Measurements from ENCODE around the gene C1QL3. TPM values are rescaled to one million over a fixed set of nuclear protein-coding genes. Genes with fewer than 3 reads are reported as not detected.

Gene C1QL3
- total and polyA plus RNA-seq, 10 of the 15 experiments (the other 5 are each of a cell fraction or from before 2014, with no cell fraction given): 0.03 to 1.2 (median 0.50) TPM

DNA sequence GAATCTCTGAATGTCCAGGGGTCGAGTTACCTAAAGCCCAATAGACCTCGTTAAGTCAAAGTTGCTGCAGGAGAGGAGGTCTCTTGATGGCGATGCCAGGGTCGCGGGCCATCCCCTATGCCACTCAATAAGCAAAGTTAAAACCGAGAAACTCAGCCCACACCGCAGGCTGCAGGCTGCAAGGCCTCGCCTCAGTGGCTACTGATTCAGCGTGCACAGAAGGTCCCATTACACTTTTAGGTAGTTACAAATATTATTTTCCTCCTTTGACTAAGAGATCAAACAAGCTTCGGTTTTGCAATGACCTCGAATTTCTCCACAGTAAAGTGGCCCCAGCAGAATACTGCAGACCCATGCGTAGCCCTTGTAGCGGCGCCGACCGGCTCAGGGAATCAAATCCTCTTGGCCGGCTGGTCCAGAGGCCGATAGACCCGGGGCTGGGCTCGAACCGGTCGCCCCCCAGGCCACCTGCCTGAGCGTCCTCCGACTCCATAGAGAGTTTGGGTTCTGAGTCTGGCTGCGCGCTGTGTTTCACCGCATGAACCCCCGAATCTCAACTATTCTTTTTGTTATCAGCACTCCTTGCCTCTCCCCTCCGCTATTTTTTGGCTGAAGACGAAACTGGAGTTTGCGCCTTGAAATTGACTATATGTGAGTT, 2.3 kb downstream of the C1QL3 start (continued):
- TF ChIP-seq, protein P1, sequence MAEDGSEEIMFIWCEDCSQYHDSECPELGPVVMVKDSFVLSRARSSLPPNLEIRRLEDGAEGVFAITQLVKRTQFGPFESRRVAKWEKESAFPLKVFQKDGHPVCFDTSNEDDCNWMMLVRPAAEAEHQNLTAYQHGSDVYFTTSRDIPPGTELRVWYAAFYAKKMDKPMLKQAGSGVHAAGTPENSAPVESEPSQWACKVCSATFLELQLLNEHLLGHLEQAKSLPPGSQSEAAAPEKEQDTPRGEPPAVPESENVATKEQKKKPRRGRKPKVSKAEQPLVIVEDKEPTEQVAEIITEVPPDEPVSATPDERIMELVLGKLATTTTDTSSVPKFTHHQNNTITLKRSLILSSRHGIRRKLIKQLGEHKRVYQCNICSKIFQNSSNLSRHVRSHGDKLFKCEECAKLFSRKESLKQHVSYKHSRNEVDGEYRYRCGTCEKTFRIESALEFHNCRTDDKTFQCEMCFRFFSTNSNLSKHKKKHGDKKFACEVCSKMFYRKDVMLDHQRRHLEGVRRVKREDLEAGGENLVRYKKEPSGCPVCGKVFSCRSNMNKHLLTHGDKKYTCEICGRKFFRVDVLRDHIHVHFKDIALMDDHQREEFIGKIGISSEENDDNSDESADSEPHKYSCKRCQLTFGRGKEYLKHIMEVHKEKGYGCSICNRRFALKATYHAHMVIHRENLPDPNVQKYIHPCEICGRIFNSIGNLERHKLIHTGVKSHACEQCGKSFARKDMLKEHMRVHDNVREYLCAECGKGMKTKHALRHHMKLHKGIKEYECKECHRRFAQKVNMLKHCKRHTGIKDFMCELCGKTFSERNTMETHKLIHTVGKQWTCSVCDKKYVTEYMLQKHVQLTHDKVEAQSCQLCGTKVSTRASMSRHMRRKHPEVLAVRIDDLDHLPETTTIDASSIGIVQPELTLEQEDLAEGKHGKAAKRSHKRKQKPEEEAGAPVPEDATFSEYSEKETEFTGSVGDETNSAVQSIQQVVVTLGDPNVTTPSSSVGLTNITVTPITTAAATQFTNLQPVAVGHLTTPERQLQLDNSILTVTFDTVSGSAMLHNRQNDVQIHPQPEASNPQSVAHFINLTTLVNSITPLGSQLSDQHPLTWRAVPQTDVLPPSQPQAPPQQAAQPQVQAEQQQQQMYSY (CRISPR knock-in tag; IDR thresholded peaks at IDR 0.05): no peak
- 0 out of 2 replicates have a peak, but pooled peaks have one; percentile 44 for TF ChIP-seq TCF7 (IDR thresholded peaks at IDR 0.05; ENCODE audit: borderline replicate concordance)
- peak; percentile 46; the same call in 1 of the 2 replicates for TF ChIP-seq JUNB (IDR thresholded peaks at IDR 0.05)
- TF ChIP-seq ZZZ3 (IDR thresholded peaks at IDR 0.05; ENCODE audit: control insufficient read depth, insufficient read length, low read depth): no peak
- no peak for TF ChIP-seq NFXL1 (IDR thresholded peaks at IDR 0.05; ENCODE audit: borderline replicate concordance)
- TF ChIP-seq IKZF2 (IDR thresholded peaks at IDR 0.05): no peak
- no peak for TF ChIP-seq MEF2B (IDR thresholded peaks at IDR 0.05; ENCODE audit: partially characterized antibody, poor library complexity, severe bottlenecking)

DNA sequence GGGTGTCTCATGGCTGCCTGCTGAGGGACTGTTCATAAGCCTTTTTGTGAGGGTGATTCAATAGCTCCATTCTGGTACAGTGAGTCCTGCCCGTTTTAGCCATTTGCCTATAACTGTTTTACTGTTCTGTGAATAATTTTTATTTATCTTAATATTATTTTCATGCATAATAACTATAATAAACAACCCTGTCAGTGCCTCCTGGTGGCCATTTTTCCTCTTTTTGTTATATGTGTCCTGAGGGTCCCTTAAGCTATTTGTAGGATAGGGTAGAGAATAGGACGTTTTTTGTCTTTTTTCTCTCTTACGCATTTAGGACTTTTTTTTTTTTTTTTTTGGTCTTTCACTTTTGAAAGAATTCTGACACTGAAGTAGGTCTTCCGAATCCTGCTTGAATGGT, 2.9 kb downstream of the C1QL3 start:
- Histone ChIP-seq H3K79me2 (ENCODE audit: control insufficient read depth, insufficient read depth, low read length) (no peaks in the 10 kb centered on the region), H3K36me3 (ENCODE audit: control insufficient read depth in 2 of 2, insufficient read depth in 2 of 2, low read length in 1 of 2) (no peaks in the 10 kb centered on the region), H3K4me1 (ENCODE audit: control insufficient read depth, insufficient read depth, low read length) (peaks cover 8% of the 10 kb centered on the region), H3K4me3 (peak overlapping the region; percentile 62; the same call in 1 of the 2 replicates), H3K27ac (ENCODE audit: control insufficient read depth, insufficient read depth) (no peak overlapping the region), H3K9ac (ENCODE audit: control insufficient read depth, insufficient read depth, low read length) (no peak overlapping the region), H3K9me3 (replicated peaks; ENCODE audit: control insufficient read depth, insufficient read depth, low read length) (no peaks in the 10 kb centered on the region), H3K4me2 (ENCODE audit: control insufficient read depth, insufficient read depth) (peak overlapping the region; percentile 98; the same call in 1 of the 2 replicates), H3K27me3 (replicated peaks in 1 of 2; ENCODE audit: control insufficient read depth in 2 of 2, insufficient read depth in 2 of 2, low read length in 1 of 2) (peaks cover 2 to 3% of the 10 kb centered on the region in 2 experiments; a peak in 1 of 4 replicates), H2AFZ (ENCODE audit: control insufficient read depth, low read depth, low read length) (no peak overlapping the region), H4K20me1 (ENCODE audit: control insufficient read depth, insufficient read depth) (no peaks in the 10 kb centered on the region)
- ChIA-PET POLR2A (interaction anchor here (0.6 kb wide), 1 partner anchor 424 kb away, joined by 8 read pairs; no protein-coding TSS in a partner anchor), CTCF (interaction anchor here (0.6 to 1.4 kb wide), 14 partner anchors 13 to 1644 kb away, joined by 3 to 6 read pairs (median 3); no protein-coding TSS in a partner anchor), SMC1A (ENCODE audit: uncharacterized antibody, unreplicated experiment) (interaction anchor here (0.6 to 1.5 kb wide), 6 partner anchors 26 to 363 kb away, joined by 3 to 4 read pairs (median 3); no protein-coding TSS in a partner anchor), RAD21 (ENCODE audit: unreplicated experiment) (interaction anchor here (0.6 to 1.5 kb wide), 6 partner anchors 78 to 616 kb away, joined by 3 to 4 read pairs (median 3); no protein-coding TSS in a partner anchor)
- in situ Hi-C loops (cut with MboI): no loop called here
- no TSS peak for BruUV-seq (replicated peaks)
- DNase-seq (ENCODE audit: low read depth, low spot score) (no peak), FAIRE-seq (no peak), ATAC-seq (peak; percentile 15; the same call in 2 of the 3 replicates)
- no peak for TF ChIP-seq SREBF2 (IDR thresholded peaks at IDR 0.05; ENCODE audit: low read length)
- TF ChIP-seq, protein P2, sequence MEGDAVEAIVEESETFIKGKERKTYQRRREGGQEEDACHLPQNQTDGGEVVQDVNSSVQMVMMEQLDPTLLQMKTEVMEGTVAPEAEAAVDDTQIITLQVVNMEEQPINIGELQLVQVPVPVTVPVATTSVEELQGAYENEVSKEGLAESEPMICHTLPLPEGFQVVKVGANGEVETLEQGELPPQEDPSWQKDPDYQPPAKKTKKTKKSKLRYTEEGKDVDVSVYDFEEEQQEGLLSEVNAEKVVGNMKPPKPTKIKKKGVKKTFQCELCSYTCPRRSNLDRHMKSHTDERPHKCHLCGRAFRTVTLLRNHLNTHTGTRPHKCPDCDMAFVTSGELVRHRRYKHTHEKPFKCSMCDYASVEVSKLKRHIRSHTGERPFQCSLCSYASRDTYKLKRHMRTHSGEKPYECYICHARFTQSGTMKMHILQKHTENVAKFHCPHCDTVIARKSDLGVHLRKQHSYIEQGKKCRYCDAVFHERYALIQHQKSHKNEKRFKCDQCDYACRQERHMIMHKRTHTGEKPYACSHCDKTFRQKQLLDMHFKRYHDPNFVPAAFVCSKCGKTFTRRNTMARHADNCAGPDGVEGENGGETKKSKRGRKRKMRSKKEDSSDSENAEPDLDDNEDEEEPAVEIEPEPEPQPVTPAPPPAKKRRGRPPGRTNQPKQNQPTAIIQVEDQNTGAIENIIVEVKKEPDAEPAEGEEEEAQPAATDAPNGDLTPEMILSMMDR (IDR thresholded peaks at IDR 0.05 in 2 of 3, conservative IDR thresholded peaks at IDR 0.05 in 1 of 3; ENCODE audit: control insufficient read depth in 2 of 3, extremely low read depth in 1 of 3, insufficient read depth in 1 of 3, low read depth in 3 of 3, low read length in 3 of 3): peak in 2 of 3 experiments; percentile 9 to 34; a peak in 2 of 6 replicates
- intact Hi-C loops (cut with micrococcal nuclease; ENCODE audit: unreplicated experiment): loop anchor here (10.0 kb wide), 2 partner anchors 256 to 404 kb away; no protein-coding TSS in a partner anchor
- 19% methylated on average over 3 of the region's 4 CpGs for WGBS (ENCODE audit: insufficient coverage, insufficient replicate concordance, low lambda C conversion rate, missing lambda C conversion rate)

All from GM12878 (cell line).